ENCODE measurements around the gene PALD1.

PALD1 gene

GRCh38 chr10:70461397-70462348, 16.9 kb upstream of the PALD1 start:
- Histone ChIP-seq H3K27me3 (ENCODE audit: insufficient read depth, low read depth) (peaks cover 5% of the 10 kb centered on the region; the same call in 1 of the 2 replicates), H3K4me1 (ENCODE audit: low read depth, poor library complexity, severe bottlenecking) (no peaks in the 10 kb centered on the region), H3K79me2 (ENCODE audit: insufficient read depth, low read depth) (no peaks in the 10 kb centered on the region), H4K20me1 (ENCODE audit: insufficient read depth) (no peaks in the 10 kb centered on the region), H3K27ac (no peak overlapping the region), H3K9ac (no peak overlapping the region), H2AFZ (ENCODE audit: low read depth) (no peak overlapping the region), H3K4me2 (no peak overlapping the region), H3K36me3 (ENCODE audit: insufficient read depth) (no peaks in the 10 kb centered on the region), H3K4me3 (IDR thresholded peaks at IDR 0.05; ENCODE audit: insufficient read depth, low read depth, low read length) (no peak overlapping the region)
- peak; percentile 78 for TF ChIP-seq CTCF (conservative IDR thresholded peaks at IDR 0.05; ENCODE audit: low read depth, low read length)

DNA sequence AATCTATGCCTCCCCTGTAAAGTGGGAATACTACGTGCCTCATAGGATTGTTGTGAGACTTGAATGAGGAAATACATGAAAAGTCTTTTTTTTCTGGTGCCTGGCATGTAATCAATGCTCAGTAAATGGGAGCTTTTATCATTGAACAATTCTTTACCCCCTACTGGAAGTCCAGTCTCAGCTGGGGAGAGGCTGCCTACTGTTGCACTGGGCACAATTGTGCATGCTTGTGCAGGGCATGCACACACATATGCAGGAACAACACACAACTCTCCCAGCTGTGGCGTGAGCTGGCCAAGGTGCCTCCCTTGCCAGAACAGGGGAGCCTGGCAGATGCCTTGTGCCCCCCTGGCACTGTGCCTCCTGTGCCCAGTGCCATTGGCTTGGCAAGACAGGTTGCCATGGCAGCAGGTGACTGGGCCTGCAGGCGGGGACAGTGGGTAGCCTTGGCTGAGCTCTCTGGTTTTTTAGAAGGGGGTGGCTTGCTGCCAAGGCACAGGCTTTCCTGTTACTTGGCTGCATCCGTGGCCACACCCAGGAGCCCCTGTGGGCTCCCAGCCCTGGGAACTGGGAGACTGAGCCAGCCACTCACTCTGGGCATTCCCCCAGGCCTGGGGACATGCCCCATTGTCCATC, 16.1 kb upstream of the PALD1 start:
- no peaks in the 10 kb centered on the region for H4K20me1 ChIP-seq (ENCODE audit: insufficient read depth)
- no peaks in the 10 kb centered on the region for H3K79me2 ChIP-seq (ENCODE audit: insufficient read depth, low read depth)
- peaks cover 5% of the 10 kb centered on the region; the same call in 1 of the 2 replicates for H3K27me3 ChIP-seq (ENCODE audit: insufficient read depth, low read depth)
- H2AFZ ChIP-seq (ENCODE audit: low read depth), result no peak overlapping the region
- no peak overlapping the region for H3K9ac ChIP-seq
- no peak overlapping the region for H3K27ac ChIP-seq
- TF ChIP-seq CTCF (conservative IDR thresholded peaks at IDR 0.05; ENCODE audit: low read depth, low read length), result no peak
- no peaks in the 10 kb centered on the region for H3K4me1 ChIP-seq (ENCODE audit: low read depth, poor library complexity, severe bottlenecking)
- H3K36me3 ChIP-seq (ENCODE audit: insufficient read depth), result no peaks in the 10 kb centered on the region
- H3K4me3 ChIP-seq (IDR thresholded peaks at IDR 0.05; ENCODE audit: insufficient read depth, low read depth, low read length), result no peak overlapping the region
- H3K4me2 ChIP-seq, result no peak overlapping the region

- peaks cover 5% of the 10 kb centered on the region; the same call in 1 of the 2 replicates for H3K27me3 ChIP-seq (ENCODE audit: insufficient read depth, low read depth)
- no peaks in the 10 kb centered on the region for H3K36me3 ChIP-seq (ENCODE audit: insufficient read depth)
- no peaks in the 10 kb centered on the region for H3K79me2 ChIP-seq (ENCODE audit: insufficient read depth, low read depth)
- H3K4me3 ChIP-seq (IDR thresholded peaks at IDR 0.05; ENCODE audit: insufficient read depth, low read depth, low read length), result no peak overlapping the region
- no peak overlapping the region for H2AFZ ChIP-seq (ENCODE audit: low read depth)
- no peak for TF ChIP-seq CTCF (conservative IDR thresholded peaks at IDR 0.05; ENCODE audit: low read depth, low read length)
- H3K4me2 ChIP-seq, result no peak overlapping the region
- no peaks in the 10 kb centered on the region for H3K4me1 ChIP-seq (ENCODE audit: low read depth, poor library complexity, severe bottlenecking)
- H3K27ac ChIP-seq, result no peak overlapping the region
- no peaks in the 10 kb centered on the region for H4K20me1 ChIP-seq (ENCODE audit: insufficient read depth)
- no peak overlapping the region for H3K9ac ChIP-seq
These were observed 13.3 kb upstream of the PALD1 start for GRCh38 chr10:70465278-70465677.

GRCh38 chr10:70465832-70466231, 12.7 kb upstream of the PALD1 start:
- TF ChIP-seq CTCF (conservative IDR thresholded peaks at IDR 0.05; ENCODE audit: low read depth, low read length), result no peak
- Histone ChIP-seq H3K4me2 (no peak overlapping the region), H3K79me2 (ENCODE audit: insufficient read depth, low read depth) (no peaks in the 10 kb centered on the region), H2AFZ (ENCODE audit: low read depth) (no peak overlapping the region), H3K27me3 (ENCODE audit: insufficient read depth, low read depth) (peaks cover 5% of the 10 kb centered on the region; the same call in 1 of the 2 replicates), H3K36me3 (ENCODE audit: insufficient read depth) (no peaks in the 10 kb centered on the region), H3K4me3 (IDR thresholded peaks at IDR 0.05; ENCODE audit: insufficient read depth, low read depth, low read length) (no peak overlapping the region), H3K4me1 (ENCODE audit: low read depth, poor library complexity, severe bottlenecking) (no peaks in the 10 kb centered on the region), H3K27ac (no peak overlapping the region), H4K20me1 (ENCODE audit: insufficient read depth) (no peaks in the 10 kb centered on the region), H3K9ac (no peak overlapping the region)

All from KMS-11 (cell line).